C4-2B (cell line): ENCODE results near the gene SLC9A9.

Experiments
- H3K27ac ChIP-seq: fragments of 450-650 bp; 2 replicates; pipeline ENCODE4 v1.5.1; 2017
- CTCF ChIP-seq: fragments of 450-650 bp; conservative IDR thresholded peaks from 2 replicates; pipeline ENCODE4 v1.5.1; 2017; ENCODE audit warnings: mild to moderate bottlenecking
- ZFX ChIP-seq: fragments of 450-650 bp; IDR thresholded peaks from 2 replicates; pipeline ENCODE4 v1.6.1; 2017

SLC9A9 gene

GRCh38 chr3:143535994-143536784, 312.1 kb downstream of the SLC9A9 start:
- H3K27ac ChIP-seq: no peak overlapping the region
- TF ChIP-seq ZFX (no peak), CTCF (no peak)

- H3K27ac ChIP-seq: no peak overlapping the region
- TF ChIP-seq CTCF (no peak), ZFX (no peak)
These were observed 314.9 kb downstream of the SLC9A9 start for GRCh38 chr3:143533391-143533790.

- no peak for TF ChIP-seq CTCF
- TF ChIP-seq ZFX: no peak
- no peak overlapping the region for H3K27ac ChIP-seq
These were observed 316.2 kb downstream of the SLC9A9 start for GRCh38 chr3:143532091-143532490.

- TF ChIP-seq ZFX (no peak), CTCF (no peak)
- H3K27ac ChIP-seq: no peak overlapping the region
These were observed 317.2 kb downstream of the SLC9A9 start for GRCh38 chr3:143531101-143531500.

- TF ChIP-seq CTCF: no peak
- TF ChIP-seq ZFX: no peak
- no peak overlapping the region for H3K27ac ChIP-seq
These were observed 318.5 kb downstream of the SLC9A9 start for GRCh38 chr3:143529798-143530197.

- H3K27ac ChIP-seq: no peak overlapping the region
- TF ChIP-seq CTCF: no peak
- TF ChIP-seq ZFX: no peak
These were observed 319.2 kb downstream of the SLC9A9 start for GRCh38 chr3:143529018-143529478.

- TF ChIP-seq ZFX (no peak), CTCF (no peak)
These were observed 322.2 kb downstream of the SLC9A9 start for GRCh38 chr3:143526011-143526545.

More at GRCh38 chr3:143526011-143526545, 322.2 kb downstream of the SLC9A9 start:
- H3K27ac ChIP-seq: no peak overlapping the region
